ENCODE measurements around the gene RNF40.

RNF40 gene

GRCh38 chr16:30736995-30737793, 24.9 kb upstream of the RNF40 start:
- H3K27ac ChIP-seq (ENCODE audit: poor library complexity, severe bottlenecking), result no peak overlapping the region
- DNase-seq (ENCODE audit: low spot score) (no peak), ATAC-seq (ENCODE audit: low read depth) (no peak)
- no peaks in the 10 kb centered on the region for H3K27me3 ChIP-seq (ENCODE audit: insufficient read depth, poor library complexity, severe bottlenecking)
- no peak for TF ChIP-seq CTCF (IDR thresholded peaks at IDR 0.05; ENCODE audit: poor library complexity, severe bottlenecking)
- H3K4me3 ChIP-seq (ENCODE audit: severe bottlenecking), result no peak overlapping the region
- peaks cover 14% of the 10 kb centered on the region for H3K4me1 ChIP-seq (ENCODE audit: insufficient read depth, poor library complexity, severe bottlenecking)
- H3K9me3 ChIP-seq (ENCODE audit: severe bottlenecking), result no peaks in the 10 kb centered on the region
- H3K36me3 ChIP-seq (ENCODE audit: low read depth), result peaks cover 67% of the 10 kb centered on the region

GRCh38 chr16:30737794-30738648, 24.1 kb upstream of the RNF40 start:
- Histone ChIP-seq H3K4me1 (ENCODE audit: insufficient read depth, poor library complexity, severe bottlenecking) (peaks cover 16% of the 10 kb centered on the region), H3K27me3 (ENCODE audit: insufficient read depth, poor library complexity, severe bottlenecking) (no peaks in the 10 kb centered on the region), H3K4me3 (ENCODE audit: severe bottlenecking) (no peak overlapping the region), H3K36me3 (ENCODE audit: low read depth) (peaks cover 68% of the 10 kb centered on the region), H3K9me3 (ENCODE audit: severe bottlenecking) (no peaks in the 10 kb centered on the region), H3K27ac (ENCODE audit: poor library complexity, severe bottlenecking) (no peak overlapping the region)
- ATAC-seq (ENCODE audit: low read depth) (no peak), DNase-seq (ENCODE audit: low spot score) (no peak)
- TF ChIP-seq CTCF (IDR thresholded peaks at IDR 0.05; ENCODE audit: poor library complexity, severe bottlenecking), result no peak

- H3K36me3 ChIP-seq (ENCODE audit: low read depth), result peaks cover 67% of the 10 kb centered on the region
- H3K27me3 ChIP-seq (ENCODE audit: insufficient read depth, poor library complexity, severe bottlenecking), result no peaks in the 10 kb centered on the region
- TF ChIP-seq CTCF (IDR thresholded peaks at IDR 0.05; ENCODE audit: poor library complexity, severe bottlenecking), result no peak
- H3K4me3 ChIP-seq (ENCODE audit: severe bottlenecking), result no peak overlapping the region
- ATAC-seq (ENCODE audit: low read depth) (no peak), DNase-seq (ENCODE audit: low spot score) (no peak)
- no peaks in the 10 kb centered on the region for H3K9me3 ChIP-seq (ENCODE audit: severe bottlenecking)
- H3K27ac ChIP-seq (ENCODE audit: poor library complexity, severe bottlenecking), result peak overlapping the region; percentile 97
- H3K4me1 ChIP-seq (ENCODE audit: insufficient read depth, poor library complexity, severe bottlenecking), result peaks cover 16% of the 10 kb centered on the region
These were observed 22.9 kb upstream of the RNF40 start for GRCh38 chr16:30738984-30739951.

GRCh38 chr16:30740364-30741251, 21.5 kb upstream of the RNF40 start:
- ATAC-seq (ENCODE audit: low read depth), result peak; percentile 76
- TF ChIP-seq CTCF (IDR thresholded peaks at IDR 0.05; ENCODE audit: poor library complexity, severe bottlenecking), result no peak
- no peaks in the 10 kb centered on the region for H3K9me3 ChIP-seq (ENCODE audit: severe bottlenecking)
- peak overlapping the region; percentile 97 for H3K27ac ChIP-seq (ENCODE audit: poor library complexity, severe bottlenecking)
- H3K4me1 ChIP-seq (ENCODE audit: insufficient read depth, poor library complexity, severe bottlenecking), result peaks cover 16% of the 10 kb centered on the region
- peaks cover 66% of the 10 kb centered on the region for H3K36me3 ChIP-seq (ENCODE audit: low read depth)
- no peaks in the 10 kb centered on the region for H3K27me3 ChIP-seq (ENCODE audit: insufficient read depth, poor library complexity, severe bottlenecking)
- H3K4me3 ChIP-seq (ENCODE audit: severe bottlenecking), result peak overlapping the region; percentile 41
- peak; percentile 97 for DNase-seq (ENCODE audit: low spot score)

All from RWPE2 (cell line).